ENCODE results near the gene LRRC27.
"Not testable (repeated sequence)": the region's sequence is repeated elsewhere in the genome, so short reads cannot be mapped to it uniquely, and the experiment has no call there.

The LRRC27 gene

DNA sequence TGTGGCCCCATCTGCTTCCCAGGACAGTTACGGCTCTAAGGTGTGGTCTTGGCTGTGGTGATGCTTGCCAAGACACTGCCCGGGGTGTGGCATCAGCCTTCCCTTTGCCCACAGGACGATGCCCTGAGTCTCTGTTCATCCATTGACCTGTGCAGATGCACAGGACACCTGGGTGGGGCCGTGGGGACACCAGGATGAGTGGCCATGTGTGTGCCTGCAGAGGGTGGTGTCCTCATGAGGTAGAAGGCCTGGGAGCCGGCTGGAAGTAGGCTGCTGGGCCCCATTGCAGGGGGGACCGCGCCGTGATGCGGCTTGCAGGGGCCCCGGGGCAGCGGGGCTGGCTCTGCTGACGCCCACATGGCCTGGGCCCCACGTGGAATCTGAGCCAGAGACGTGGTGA is 42.6 kb downstream of the LRRC27 start:
- no peak for DNase-seq (ENCODE audit: low read depth)

DNA sequence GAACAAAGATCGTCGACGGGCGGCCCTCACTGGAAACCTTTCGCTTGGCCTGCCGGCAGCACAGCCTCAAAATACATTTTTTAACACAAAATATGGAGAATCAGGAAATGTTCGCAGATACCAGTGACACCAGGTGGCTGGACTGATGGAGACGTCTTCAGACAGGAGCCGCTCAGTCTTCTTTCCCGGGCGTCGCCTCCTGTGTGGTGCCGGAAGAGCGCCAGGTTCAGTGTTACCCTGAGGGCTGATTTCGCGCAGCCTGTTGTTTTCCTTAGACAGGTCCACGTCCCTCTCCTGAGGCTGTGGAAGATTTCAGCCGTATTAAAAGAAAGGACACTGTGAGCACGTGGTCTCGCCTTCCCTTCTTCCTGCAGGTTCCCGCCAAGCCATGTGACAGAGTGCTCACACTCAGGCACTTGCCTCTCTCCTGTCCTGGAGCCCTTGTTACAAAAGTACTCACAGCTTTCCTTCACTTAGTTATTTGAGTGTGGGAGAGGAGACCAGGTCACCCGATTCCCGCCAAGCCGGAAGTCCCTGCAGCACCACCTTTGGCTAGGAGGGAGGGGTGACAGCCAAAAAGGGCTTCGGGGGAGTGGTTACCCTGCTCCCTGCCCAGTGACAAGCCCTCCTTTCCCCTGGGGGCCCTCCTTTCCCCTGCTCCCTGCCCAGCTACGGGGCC is 43.3 kb downstream of the LRRC27 start:
- no peak for DNase-seq (ENCODE audit: low read depth)

DNA sequence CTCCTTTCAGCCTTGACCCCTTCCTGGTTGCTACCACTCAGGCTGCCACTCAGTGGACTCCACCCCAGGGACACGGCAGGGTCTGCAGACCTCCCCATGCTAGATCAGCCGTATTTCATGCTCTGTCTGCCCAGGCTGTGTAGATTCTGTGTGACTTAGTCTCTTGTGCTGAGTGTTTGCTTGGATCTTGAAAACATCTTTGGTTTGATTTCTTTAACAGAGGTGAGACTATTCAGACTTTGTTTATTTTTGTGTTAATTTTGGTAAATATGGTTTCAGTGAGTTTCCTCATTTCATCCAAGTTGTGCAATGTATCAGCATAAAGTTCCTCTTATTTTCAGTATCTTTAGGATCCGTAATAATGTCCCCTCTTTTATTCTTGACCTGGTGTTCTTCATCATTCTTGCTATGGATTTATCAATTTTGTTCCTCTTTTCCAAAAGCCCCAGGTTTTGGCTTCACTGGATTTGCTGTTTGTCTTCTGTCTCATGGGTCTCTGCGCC is 43.9 kb downstream of the LRRC27 start:
- no peak for DNase-seq (ENCODE audit: low read depth)

DNA sequence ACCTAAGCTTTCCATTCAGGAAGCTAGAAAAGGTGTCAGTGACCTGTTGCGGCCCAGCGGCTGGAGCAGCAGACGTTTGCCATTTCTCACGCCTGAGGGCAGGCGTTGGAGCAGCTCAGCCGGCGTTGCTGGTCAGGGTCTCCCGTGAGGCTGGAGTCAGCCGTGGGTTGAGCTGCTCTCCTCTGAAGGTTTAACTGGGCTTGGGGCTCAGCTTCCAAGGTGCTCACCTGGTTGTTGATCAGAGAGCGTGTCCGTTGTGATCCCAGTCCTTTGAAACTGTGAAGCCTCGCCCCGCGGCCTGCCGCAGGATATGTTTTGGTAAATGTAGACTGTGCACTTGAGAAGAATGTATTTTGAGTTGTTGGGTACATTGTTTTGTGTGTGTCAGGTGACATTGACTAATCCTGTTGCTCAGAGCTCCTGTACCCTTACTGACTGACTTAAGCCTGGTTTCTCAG is 44.4 kb downstream of the LRRC27 start:
- no peak for DNase-seq (ENCODE audit: low read depth)

DNA sequence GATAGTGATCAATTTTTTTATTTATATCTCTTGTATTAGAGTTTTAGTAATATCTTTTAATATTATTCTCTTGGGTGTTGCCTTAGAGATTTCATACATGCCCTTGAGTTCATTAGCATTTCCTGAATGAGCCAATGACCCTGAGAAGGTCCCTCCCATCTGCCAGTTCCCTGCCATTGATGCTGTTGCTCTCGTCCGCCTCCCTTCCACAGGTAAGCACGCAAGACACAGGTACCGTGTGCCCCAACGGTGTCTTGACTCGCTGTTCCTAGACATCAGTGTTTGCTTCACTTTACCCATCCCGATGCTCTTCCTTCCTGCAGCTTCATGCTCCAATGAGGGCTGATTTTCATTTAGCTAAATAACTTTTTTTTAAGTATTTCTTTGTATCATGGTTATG is 45.3 kb downstream of the LRRC27 start:
- no peak for DNase-seq (ENCODE audit: low read depth)

DNA sequence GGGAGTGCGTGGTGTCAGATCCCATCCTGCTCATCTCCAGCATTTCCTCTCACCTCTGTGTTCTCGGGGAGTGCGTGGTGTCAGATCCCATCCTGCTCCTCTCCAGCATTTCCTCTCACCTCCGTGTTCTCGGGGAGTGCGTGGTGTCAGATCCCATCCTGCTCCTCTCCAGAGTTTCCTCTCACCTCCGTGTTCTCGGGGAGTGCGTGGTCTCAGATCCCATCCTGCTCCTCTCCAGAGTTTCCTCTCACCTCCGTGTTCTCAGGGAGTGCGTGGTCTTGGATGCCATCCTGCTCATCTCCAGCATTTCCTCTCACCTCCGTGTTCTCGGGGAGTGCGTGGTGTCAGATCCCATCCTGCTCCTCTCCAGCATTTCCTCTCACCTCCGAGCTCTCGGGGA is 47.0 kb downstream of the LRRC27 start:
- not testable (repeated sequence) for DNase-seq (ENCODE audit: low read depth)

DNA sequence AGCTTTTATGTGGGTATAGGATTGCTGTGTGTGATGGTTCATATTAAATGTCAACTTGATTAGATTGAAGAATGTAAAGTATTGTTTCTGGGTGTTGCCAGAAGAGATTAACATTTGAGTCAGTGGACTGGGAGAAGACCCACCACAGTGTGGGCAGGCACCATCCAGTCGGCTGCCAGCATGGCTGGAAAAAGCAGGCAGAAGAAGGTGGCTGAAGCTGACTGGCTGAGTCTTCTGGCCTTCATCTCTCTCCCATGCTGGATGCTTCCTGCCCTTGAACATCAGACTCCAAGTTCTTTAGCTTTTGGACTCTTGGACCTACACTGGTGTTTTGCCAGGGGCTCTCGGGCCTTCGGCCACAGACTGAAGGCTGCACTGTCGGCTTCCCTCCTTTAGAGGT is 49.0 kb downstream of the LRRC27 start:
- not testable (repeated sequence) for DNase-seq (ENCODE audit: low read depth)

DNA sequence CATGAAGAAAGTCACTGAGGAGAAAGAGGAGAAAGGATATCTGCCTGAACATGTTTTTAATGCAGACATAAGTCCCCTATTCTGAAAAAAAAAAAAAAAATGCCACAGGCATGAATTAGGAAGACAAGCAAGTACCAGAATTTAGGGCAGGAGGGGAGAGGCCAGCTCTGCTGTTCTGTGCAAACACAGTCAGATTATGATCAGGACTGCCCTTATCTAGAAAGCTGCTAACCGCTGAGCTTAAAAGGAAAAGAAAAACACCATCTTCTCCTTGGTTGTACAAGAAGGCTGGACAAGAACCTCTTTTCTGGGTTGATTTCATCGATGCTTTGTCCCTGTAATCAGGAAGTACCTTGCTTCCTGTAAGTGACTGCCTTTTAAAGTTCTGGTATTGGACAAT is 49.7 kb downstream of the LRRC27 start:
- DNase-seq (ENCODE audit: low read depth), result no peak

DNA sequence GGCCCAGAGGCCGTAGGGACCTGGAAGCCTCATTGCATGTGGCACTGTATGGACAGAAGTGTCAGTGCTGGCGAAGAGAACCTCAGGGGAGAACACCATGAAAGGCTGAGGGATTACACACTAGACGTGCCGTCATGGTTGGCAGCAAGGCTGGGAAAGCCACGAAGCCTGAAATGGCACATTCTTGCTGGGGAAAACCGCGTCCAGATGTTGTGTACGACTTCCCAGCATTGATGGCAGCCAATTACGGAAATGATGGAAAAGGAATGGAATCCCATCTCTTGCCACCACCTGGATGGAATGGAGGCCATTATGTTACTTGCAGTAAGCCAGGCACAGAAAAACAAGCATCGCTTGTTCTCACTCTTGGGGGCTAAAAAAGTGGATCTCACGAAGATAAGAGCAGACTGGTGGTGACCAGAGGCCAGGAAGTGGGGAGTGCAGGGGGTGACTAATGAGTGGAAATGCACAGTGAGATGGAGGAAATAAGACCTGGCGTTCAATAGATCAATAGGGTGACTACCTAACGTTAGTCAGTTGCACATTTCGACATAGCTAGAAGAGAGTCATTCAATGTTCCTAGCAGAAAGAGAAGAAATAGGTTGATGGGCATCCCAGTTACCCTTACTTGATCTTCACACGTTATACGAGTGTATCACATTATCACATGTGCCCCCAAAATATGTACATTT is 50.4 kb downstream of the LRRC27 start:
- no peak for DNase-seq (ENCODE audit: low read depth)

DNA sequence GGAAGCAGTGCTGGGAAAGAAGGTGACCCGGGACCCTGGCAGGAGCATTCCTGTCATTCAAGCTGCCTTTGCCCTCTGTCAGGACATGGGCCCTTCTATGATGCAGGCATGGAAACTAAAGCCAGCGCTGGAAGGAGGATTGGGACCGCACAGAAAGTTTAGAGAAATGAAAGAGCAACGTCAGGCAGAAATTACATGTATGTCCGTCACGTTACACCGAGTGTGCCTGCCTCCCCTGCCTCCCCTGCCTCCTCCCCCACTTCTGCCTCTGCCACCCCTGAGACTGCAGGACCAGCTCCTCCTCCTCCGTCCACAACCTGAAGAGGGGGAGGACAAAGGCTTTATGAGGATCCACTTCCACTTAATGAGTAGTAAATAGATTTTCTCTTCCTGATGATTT is 51.1 kb downstream of the LRRC27 start:
- no peak for DNase-seq (ENCODE audit: low read depth)

DNA sequence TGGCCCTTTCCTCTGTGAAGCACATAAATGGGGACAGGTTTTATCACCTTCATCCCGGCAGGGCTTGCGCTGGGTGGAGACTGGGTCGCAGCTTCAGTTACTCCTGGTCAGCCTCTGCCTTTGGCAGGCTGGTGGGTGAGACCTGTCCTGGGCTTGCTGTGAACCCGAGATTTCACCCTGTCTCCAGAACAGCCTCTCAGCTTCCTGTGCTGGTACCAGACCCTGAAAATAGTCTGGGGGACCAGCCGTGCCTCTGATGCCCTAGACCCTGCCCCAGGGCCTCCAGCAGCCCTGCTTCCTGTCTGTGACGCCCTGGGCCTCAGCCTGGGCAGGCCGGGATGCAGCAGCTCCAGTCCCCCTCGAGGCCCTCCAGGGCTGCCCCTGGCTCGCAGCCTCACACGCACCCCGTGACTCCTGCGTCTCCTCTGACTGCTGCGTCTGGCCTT is 51.8 kb downstream of the LRRC27 start:
- DNase-seq (ENCODE audit: low read depth), result no peak

DNA sequence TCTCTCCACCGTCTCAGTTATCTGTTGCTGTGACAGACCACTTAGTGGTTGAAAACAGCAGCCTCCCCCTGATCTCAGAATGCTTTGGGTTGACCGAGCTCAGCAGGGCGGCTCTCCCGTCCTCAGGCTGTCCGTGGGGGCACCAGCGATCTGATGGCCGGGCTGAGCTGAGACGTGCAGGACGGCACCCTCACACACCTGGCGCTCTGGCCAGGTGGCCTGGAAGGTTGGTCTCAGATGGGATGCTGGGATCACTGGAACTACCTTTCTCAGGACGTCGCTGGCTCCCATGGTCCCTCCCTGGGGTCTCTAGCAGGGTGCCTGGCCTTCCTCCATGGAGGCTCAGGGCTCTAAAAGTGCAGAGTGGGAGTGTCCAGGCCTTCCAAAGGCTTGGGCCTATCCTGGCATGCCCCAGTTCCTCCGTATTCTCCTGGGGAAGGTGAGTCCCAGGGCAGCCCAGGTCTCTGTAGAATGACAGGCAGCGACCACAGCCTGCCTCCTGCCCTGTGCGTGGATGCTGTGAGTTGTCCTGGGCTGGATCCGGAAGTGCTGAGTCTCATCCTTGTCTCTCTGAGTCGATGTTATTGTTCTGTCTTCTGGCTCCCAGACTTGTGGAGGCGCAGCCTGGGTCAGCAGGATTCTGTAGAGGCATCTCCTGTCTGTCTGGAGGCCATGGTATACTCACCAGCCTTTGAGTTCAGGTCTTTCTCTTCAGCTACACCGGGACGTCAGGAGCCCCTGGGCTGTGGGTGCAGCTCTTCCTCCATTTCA is 52.8 kb downstream of the LRRC27 start:
- DNase-seq (ENCODE audit: low read depth), result no peak

DNA sequence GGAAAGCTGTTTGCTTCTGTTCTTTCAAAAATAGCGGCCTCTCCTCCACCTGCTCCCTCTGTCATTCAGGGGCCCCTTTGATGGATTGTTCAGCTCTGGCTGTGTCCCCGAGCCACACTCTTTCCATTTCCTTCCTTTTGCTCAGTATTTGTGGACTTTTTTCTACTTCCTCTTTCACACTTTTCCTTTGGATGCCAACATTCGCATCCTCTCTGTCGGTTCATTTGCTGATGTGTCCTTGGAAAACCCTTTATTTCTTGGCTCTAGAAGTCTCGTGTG is 53.3 kb downstream of the LRRC27 start:
- DNase-seq (ENCODE audit: low read depth), result no peak

DNA sequence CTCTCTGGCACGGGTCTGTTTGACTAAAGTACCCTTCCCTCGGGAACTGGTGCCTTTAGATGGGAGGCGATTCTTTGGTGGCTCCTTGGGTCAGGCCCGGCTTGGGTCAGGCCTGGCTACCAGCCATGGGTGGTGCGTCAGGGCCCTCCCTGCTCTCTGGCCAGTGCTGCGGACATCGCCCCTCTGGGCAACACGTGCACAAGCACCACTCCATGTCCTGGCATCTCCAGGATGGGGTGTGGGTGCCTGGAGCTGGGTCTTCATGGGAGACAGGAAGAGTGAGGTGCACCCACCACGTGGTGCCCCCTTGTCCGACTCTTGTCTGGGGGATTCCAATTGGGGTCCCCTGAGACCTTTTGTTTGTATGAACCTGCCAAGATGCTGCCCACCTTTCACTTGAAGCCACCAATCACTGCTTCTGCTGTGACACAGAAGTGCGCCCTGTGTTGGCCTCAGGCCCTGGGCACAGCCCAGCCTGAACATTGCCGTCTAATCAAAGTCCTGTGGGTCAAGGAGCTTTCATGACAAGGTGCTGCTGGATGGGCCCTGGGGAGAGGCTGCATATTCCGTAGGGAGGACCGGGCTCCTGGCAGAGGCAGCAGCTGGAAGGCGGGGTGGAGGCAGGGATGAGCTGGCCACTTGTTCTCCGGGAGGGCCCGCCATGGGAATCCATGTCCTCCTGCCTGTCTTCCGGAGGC is 53.9 kb downstream of the LRRC27 start:
- DNase-seq (ENCODE audit: low read depth), result no peak

DNA sequence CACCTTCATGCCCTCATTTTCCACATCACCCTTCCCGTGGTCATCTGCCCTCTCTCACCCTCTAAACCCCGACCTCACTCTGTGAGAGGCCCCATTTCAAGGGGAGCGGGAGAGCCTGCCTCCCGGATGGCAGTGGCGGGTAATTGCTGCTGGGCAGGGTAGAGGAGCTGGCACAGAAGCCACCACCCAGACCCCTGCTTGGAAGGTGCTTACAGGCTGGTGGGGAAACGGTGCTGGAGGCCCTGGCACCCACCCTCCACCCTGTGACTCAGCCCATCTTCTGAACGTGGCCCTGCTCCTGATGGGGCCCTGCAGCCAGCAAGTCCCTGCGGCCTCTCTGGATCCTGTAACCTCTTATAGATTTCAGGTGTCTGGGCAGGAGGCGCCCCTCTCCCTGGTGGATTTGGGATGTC is 54.4 kb downstream of the LRRC27 start:
- no peak for DNase-seq (ENCODE audit: low read depth)

DNA sequence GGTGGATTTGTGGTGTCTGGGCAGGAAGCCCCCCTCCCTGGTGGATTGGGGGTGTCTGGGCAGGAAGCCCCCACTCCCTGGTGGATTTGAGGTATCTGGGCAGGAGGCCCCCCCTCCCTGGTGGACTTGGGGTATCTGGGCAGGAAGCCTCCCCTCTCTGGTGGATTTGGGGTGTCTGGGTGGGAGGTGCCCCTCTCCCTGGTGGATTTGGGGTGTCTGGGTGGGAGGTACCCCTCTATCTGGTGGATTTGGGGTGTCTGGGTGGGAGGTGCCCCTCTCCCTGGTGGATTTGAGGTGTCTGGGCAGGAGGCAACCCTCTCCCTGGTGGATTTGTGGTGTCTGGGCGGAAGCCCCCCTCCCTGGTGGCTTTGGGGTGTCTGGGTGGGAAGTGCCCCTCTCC is 54.9 kb downstream of the LRRC27 start:
- not testable (repeated sequence) for DNase-seq (ENCODE audit: low read depth)

DNA sequence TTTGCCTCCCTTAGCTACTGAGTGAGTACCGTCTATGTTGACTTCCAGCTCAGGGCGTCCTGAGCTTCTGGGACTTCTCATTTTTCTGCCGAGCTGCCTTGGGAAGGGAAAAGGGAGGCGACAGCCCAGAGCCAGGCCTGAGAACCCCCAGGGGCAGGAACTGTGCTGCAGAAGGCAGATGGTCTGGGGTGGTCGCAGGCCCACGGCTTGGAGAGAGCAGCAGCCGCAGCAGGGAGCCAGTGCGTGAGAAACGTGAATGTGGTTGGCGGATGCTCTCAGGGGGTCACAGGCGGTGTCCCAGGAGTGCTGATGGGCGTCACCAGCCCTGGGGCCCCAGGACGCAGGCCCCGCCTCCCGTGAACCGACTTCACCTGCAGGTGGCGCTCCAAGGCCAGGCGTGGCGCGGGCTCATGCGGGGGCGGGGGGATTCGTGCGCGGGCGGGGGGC is 55.8 kb downstream of the LRRC27 start:
- DNase-seq (ENCODE audit: low read depth), result peak; percentile 48

DNA sequence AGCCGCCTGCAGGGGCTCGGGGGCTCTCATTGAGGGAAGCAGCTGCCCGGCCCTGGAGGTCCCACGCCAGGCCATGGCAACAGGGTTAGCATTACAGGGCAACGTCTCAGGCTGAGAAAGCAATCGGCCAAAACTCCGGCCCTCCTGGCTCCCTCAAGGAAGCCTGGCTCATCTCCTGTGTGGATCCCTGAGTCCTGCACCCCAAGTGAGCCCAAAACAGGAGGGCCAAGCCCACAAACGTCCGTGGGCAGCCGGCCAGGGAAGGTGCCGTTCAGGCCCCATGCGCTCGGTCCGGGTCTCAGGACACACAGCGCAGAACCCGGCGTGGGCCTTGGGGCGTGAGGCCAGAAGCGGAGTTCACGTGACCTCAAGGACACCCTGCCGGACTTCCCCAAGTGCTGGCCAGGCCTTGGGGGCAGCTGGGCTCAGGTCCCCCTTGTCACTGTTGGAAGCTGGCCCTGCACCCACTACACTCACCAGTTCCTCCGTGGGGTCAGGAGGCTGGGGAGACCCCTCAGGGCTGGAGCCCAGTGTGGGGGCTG is 57.0 kb downstream of the LRRC27 start:
- no peak for DNase-seq (ENCODE audit: low read depth)

DNA sequence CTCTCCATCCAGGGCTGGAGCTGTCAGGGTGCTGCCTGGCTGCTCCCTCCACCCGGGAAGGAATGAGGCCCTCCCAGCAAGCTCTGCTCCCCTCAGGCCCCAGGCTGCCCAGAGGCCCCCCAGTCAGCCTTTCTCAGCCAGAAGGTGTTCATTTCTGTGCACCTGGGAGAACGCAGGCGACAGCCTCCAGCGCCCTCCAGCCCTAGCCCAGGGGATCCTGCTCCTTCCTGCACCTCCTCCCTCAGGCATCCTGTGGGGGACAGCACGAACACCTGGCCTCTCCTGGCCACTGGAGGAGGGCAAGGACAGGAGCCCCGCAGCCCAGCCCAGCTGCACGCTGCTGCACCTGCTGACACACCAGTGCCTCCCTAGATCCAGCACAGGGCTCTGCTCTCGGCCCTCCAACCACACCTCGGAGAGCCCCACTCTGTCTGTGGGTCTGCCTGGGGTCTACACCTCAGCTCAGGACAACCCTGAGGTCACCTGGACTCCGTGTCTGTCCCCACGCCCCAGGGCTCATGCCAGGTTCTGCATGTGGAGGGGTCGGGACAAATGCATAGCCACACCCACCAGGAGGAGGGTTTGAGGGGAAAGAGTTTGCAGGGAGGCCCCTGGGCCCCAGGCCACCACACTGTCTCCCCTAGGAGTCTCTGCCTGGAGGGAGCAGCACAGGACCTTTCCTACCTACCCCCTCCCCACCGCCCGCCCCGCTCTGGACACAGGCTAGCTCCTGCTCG is 57.6 kb downstream of the LRRC27 start:
- DNase-seq (ENCODE audit: low read depth), result no peak

DNA sequence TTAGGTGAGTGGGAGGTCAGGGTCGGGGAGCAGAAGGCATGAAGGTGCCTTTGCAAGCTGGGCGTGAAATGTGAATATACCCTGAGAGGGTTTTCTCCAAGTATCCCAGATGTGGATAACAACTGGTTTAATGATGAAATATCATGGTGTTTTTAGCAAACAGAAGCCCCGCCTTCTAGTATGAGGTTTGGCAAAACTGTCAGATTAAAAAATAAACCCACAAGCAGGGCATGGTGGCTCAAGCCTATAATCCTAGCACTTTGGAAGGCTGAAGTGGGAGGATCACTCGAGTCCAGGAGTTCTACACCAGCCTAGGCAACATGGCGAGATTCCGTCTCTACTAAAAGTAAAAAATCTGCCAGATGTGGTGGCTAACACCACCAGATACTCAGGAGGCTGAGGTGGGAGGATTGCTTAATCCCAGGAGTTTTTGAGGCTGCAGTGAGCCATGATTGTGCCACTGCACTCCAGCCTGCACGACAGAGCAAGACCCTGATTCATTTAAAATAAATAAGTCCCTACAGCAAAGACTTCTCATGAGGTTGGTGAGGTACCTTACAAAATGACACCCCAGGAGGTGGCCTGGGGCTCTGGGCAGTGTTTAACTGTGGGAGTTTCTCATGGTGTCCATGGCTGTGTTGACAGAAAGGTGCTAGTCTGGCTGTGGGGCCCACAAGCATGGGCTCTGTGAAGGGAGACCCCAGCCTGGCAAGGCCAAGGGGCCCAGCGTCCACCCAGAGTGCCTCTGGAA is 58.4 kb downstream of the LRRC27 start:
- DNase-seq (ENCODE audit: low read depth), result no peak

Measured in CMK (cell line).